Kidney (tissue), 14 donors: ENCODE measurements around the gene SMG5. TPM values are rescaled to one million over a fixed set of nuclear protein-coding genes. Genes with fewer than 3 reads are reported as not detected.

Experiments used
- DNase-seq, 5 donors: peaks; one replicate each; pipeline ENCODE4 v3.0.0-alpha.2; 2013 to 2020
- FAIRE-seq: peaks from 2 replicates; lab custom pipeline; 2012; peaks lifted over from hg19 to GRCh38; lab: Jason Lieb, UNC
- H3K27ac ChIP-seq, 2 donors: one replicate each; pipeline ENCODE4 v1.7.0; 2013; ENCODE audit warnings: low read depth in 2 of 2, low read length in 2 of 2, inconsistent platforms in 1 of 2
- H3K27me3 ChIP-seq: one replicate; pipeline ENCODE4 v1.7.1; 2013; ENCODE audit warnings: low read length, inconsistent platforms; ENCODE audit not compliant: control insufficient read depth, insufficient read depth
- H3K36me3 ChIP-seq, 3 donors: one replicate each; pipeline versions ENCODE4 v1.7.0 to v1.7.1; 2013; ENCODE audit warnings: low read length in 3 of 3, control low read depth in 1 of 3, inconsistent platforms in 1 of 3; ENCODE audit not compliant: insufficient read depth in 3 of 3, control insufficient read depth in 2 of 3
- H3K4me1 ChIP-seq, 3 donors: one replicate each; pipeline versions ENCODE4 v1.7.0 to v1.7.1; 2013; ENCODE audit warnings: low read length in 3 of 3, inconsistent platforms in 1 of 3, low read depth in 1 of 3; ENCODE audit not compliant: control insufficient read depth in 2 of 3, insufficient read depth in 2 of 3
- H3K4me3 ChIP-seq, 3 donors: one replicate each; pipeline versions ENCODE4 v1.7.0 to v1.8.1; 2013; ENCODE audit warnings: low read length in 3 of 3, control low read depth in 1 of 3, inconsistent platforms in 1 of 3
- H3K9ac ChIP-seq, 3 donors: one replicate each; pipeline versions ENCODE4 v1.7.0 to v1.7.1; 2013; ENCODE audit warnings: low read length in 3 of 3, control low read depth in 1 of 3, inconsistent platforms in 1 of 3
- H3K9me3 ChIP-seq, 3 donors: one replicate each; pipeline versions ENCODE4 v1.7.0 to v1.7.1; 2013; ENCODE audit warnings: low read length in 3 of 3, control low read depth in 1 of 3, inconsistent platforms in 1 of 3; ENCODE audit not compliant: control insufficient read depth in 2 of 3, insufficient read depth in 1 of 3
- CTCF ChIP-seq: IDR thresholded peaks from 3 replicates; pipeline ENCODE4 v1.5.1; 2012; ENCODE audit warnings: mild to moderate bottlenecking, moderate library complexity, borderline replicate concordance; ENCODE audit not compliant: insufficient read depth; ENCODE audit errors: extremely low read depth
- intact Hi-C: fragments of 100-400 bp; cut with DNase I; formaldehyde crosslinking; loops from one replicate; pipeline ENCODE4 v1.11.1; 2022
- polyA plus RNA-seq: library from polyadenylated mRNA; stranded (reverse); fragments of 350-450 nt; fragmentation: Illumina TruSeq; extraction: RNeasy Lipid Tissue Mini Kit (QIAGEN cat#74804); gene quantifications from one replicate; pipeline ENCODE4 v1.2.3, GENCODE V29; 2014; ENCODE audit warnings: low read depth, low replicate concordance; ENCODE audit not compliant: insufficient read depth
- total RNA-seq: library from RNA; stranded (reverse); fragmentation: NEBNext Ultra II Directional; extraction: Animal tissue kit (Norgen Biotek cat#: 25700); gene quantifications from one replicate; pipeline ENCODE4 v1.2.1, GENCODE V29; 2021
- donor health status: control.
- donor health status: control.
- donor health status: control.
- donor health status: control.
- donor health status: control.
- donor health status: DM: yes; HTN: yes; CAD: no.
- donor health status: Normal renal cell carcinoma (clear cell type).

The SMG5 gene
- total and polyA plus RNA-seq, 2 donors from 2014 or later: 46.1 to 69.5 TPM

GRCh38 chr1:156241311-156241811 lies 41.3 kb downstream of the SMG5 start:
- Histone ChIP-seq H3K36me3 (peaks cover 2 to 28% (median 15%) of the 10 kb centered on the region in 3 donors), H3K9ac (no peak overlapping the region), H3K4me3 (no peak overlapping the region), H3K9me3 (no peaks in the 10 kb centered on the region), H3K27me3 (no peaks in the 10 kb centered on the region), H3K27ac (no peak overlapping the region), H3K4me1 (peaks cover 0 to 7% (median 0%) of the 10 kb centered on the region in 3 donors)
- FAIRE-seq (no peak), DNase-seq (no peak)
- no peak for TF ChIP-seq CTCF
- intact Hi-C loops: no loop called here

GRCh38 chr1:156238248-156238647 lies 44.4 kb downstream of the SMG5 start:
- TF ChIP-seq CTCF: no peak
- H3K9ac ChIP-seq: no peak overlapping the region
- peaks cover 5 to 44% (median 21%) of the 10 kb centered on the region in 3 donors for H3K36me3 ChIP-seq
- FAIRE-seq (no peak), DNase-seq (no peak)
- intact Hi-C loops: no loop called here
- H3K27ac ChIP-seq: no peak overlapping the region
- no peaks in the 10 kb centered on the region for H3K27me3 ChIP-seq
- H3K9me3 ChIP-seq: no peaks in the 10 kb centered on the region
- no peak overlapping the region for H3K4me3 ChIP-seq
- no peaks in the 10 kb centered on the region for H3K4me1 ChIP-seq

GRCh38 chr1:156236164-156236563 lies 46.5 kb downstream of the SMG5 start:
- no peaks in the 10 kb centered on the region for H3K27me3 ChIP-seq
- no peaks in the 10 kb centered on the region for H3K4me1 ChIP-seq
- intact Hi-C loops: no loop called here
- H3K9me3 ChIP-seq: no peaks in the 10 kb centered on the region
- H3K27ac ChIP-seq: no peak overlapping the region
- FAIRE-seq: no peak
- no peak for TF ChIP-seq CTCF
- H3K4me3 ChIP-seq: no peak overlapping the region
- DNase-seq: no peak
- no peak overlapping the region for H3K9ac ChIP-seq
- peaks cover 5 to 41% (median 21%) of the 10 kb centered on the region in 3 donors for H3K36me3 ChIP-seq
